ENCODE measurements around the gene MASP1.

DNA sequence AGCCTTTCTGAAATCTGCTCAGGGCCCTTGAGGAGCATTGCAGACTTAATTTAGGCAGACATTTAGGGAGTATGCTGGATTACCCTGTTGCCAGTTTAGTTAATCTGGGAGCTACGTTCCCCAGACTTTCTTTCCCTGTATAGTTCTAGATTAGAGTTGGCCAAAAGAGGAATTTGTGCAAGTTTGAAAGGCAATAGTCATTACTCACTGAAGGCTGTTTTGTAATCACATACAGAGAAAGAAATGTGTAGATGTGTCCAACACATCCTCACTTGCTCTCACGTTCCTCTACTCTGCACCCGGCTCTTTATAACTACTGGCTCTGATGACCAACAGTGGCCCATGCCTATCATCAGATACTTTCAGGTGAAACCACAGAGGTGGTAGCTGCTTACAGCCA lies 24.2 kb downstream of the MASP1 start:
- TF ChIP-seq CTCF (optimal IDR thresholded peaks at IDR 0.05 in 1 of 3, IDR thresholded peaks at IDR 0.05 in 1 of 3, conservative IDR thresholded peaks at IDR 0.05 in 1 of 3; ENCODE audit: extremely low read depth in 1 of 3, insufficient read depth in 2 of 3, low read length in 3 of 3) (no peak), EZH2 (IDR thresholded peaks at IDR 0.05; ENCODE audit: low read length) (no peak)
